Muscle of leg (tissue), 11 donors: ENCODE measurements around the gene MEPCE. TPM values are rescaled to one million over a fixed set of nuclear protein-coding genes. Genes with fewer than 3 reads are reported as not detected.

ENCODE experiments used
- DNase-seq: peaks from one replicate; pipeline ENCODE4 v3.0.0; 2013
- H3K27ac ChIP-seq: one replicate; pipeline ENCODE4 v1.5.1; 2013; ENCODE audit warnings: mild to moderate bottlenecking, low read length, control low read depth
- H3K27me3 ChIP-seq: one replicate; pipeline ENCODE4 v1.6.1; 2013; ENCODE audit warnings: low read length; ENCODE audit not compliant: control insufficient read depth, insufficient read depth
- H3K36me3 ChIP-seq: one replicate; pipeline ENCODE4 v1.6.1; 2013; ENCODE audit warnings: low read length; ENCODE audit not compliant: control insufficient read depth, insufficient read depth
- H3K4me1 ChIP-seq: one replicate; pipeline ENCODE4 v1.6.1; 2013; ENCODE audit warnings: low read length; ENCODE audit not compliant: control insufficient read depth, insufficient read depth
- H3K4me3 ChIP-seq: one replicate; pipeline ENCODE4 v1.5.1; 2013; ENCODE audit warnings: low read length, control low read depth
- H3K9me3 ChIP-seq: replicated peaks from 2 replicates; pipeline ENCODE4 v1.6.1; 2013; ENCODE audit warnings: low read depth, low read length; ENCODE audit not compliant: control insufficient read depth
- WGBS: methylation state at CpG from one replicate; pipeline ENCODE4 v1.1.5; 2013; ENCODE audit warnings: missing lambda C conversion rate; ENCODE audit not compliant: insufficient coverage; 5-methylcytosine and 5-hydroxymethylcytosine counted together
- polyA plus RNA-seq, 8 donors: library from polyadenylated mRNA; unstranded; fragments of 120-200 nt; gene quantifications; one replicate each; pipeline versions ENCODE4 v1.2.1 to v1.2.3, GENCODE V29; 2013; ENCODE audit warnings: inconsistent platforms in 1 of 8, low replicate concordance in 1 of 8; ENCODE audit not compliant: insufficient read length in 8 of 8, insufficient read depth in 1 of 8
- total RNA-seq: library from RNA; stranded (reverse); fragments of 120-200 nt; gene quantifications from one replicate; pipeline ENCODE4 v1.2.4, GENCODE V29; 2013

The MEPCE gene
- total and polyA plus RNA-seq, 9 donors: 23.5 to 44.4 (median 37.0) TPM

DNA sequence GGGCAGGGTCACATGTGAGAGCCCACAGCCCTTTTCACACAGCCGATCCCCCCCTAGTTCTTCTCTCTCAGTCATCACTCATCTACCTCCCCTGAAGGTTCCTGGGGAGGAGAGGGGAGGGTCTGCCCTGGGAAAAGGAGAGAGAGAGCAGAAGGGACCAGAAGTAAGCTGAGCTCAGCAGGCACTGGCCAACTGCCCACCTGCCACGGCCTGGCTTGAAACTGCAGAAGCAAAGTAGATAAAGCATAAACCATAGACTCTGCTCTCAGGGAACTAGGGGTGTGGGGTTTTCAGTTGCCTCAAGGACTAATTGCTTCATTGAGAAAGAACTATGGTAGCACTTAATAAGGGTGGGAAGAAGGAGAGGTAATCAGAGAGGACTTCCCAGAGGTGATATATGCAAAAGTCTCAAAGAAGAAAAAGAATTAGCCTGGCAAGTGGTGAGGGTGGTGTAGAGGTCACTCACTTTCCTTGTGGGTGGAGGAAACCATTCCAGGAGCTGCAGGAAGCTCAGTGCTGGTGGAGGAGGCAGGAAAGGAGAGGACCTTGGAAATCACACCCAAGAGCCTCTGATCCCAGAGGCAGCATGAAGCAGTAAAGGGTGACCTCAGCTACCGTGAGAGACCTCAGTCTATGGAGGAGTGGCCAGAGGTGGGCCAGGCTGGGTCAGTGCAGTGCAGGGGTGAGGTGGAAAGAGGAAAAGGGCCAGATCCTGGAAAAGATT, 39.2 kb upstream of the MEPCE start:
- 30% methylated on average over 2 of the region's 3 CpGs for WGBS
- H3K27ac ChIP-seq: no peak overlapping the region
- H3K9me3 ChIP-seq: no peaks in the 10 kb centered on the region
- H3K27me3 ChIP-seq: no peaks in the 10 kb centered on the region
- H3K4me1 ChIP-seq: no peaks in the 10 kb centered on the region
- H3K36me3 ChIP-seq: no peaks in the 10 kb centered on the region
- no peak overlapping the region for H3K4me3 ChIP-seq
- DNase-seq: no peak

DNA sequence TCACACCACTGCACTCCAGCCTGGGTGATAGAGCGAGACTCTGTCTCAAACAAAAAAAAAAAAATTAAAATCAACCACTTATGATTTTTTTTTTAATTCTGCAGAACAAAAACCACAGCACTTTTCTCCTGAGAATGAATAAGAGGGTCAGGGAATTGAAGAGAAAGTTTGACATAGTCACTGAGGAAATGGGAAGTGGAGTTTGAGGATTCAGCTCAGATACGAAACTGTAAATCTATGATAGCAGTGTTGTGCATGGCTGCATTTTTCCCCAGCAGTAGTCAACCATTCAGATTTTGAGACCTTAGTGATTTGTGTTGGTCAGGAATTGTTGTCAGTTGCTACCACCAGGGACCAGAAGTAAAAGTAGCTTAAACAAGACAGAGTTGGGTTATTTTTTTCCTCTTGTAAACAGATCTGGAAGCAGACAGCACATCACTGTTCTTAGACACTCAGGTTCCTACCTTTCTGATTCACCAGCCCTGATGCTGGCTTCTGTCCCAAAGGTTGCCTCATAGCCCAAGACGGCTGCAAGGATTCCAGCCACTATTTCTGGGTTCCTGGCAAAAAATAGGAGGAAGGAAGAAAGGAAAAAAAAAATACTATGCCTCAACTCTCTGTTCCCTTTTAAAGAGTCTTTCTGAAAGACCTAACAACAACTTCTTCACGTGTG, 36.3 kb upstream of the MEPCE start:
- H3K27ac ChIP-seq: no peak overlapping the region
- DNase-seq: no peak
- no peaks in the 10 kb centered on the region for H3K9me3 ChIP-seq

DNA sequence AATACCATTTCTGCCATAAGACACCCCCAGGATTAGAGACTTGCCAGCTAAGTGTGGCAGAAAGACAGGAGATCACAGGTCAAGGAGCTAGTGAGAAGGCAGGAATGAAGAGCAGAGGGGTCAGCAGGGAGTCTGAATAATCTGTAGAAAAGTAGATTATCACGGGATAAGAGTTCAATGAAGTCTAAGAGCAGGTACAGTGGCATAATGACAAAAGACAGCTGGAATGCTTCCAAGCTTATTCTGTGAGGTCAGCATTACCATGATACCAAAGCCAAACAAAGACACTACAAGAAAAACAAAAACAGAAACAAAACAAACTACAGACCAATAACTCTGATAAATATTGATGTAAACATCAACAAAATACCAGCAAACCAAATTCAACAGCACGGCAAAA, 35.6 kb upstream of the MEPCE start:
- Histone ChIP-seq H3K27me3 (peaks cover 2% of the 10 kb centered on the region), H3K36me3 (no peaks in the 10 kb centered on the region), H3K9me3 (no peaks in the 10 kb centered on the region), H3K4me3 (no peak overlapping the region), H3K4me1 (peaks cover 3% of the 10 kb centered on the region), H3K27ac (no peak overlapping the region)
- 83% methylated on average over 1 of the region's 2 CpGs for WGBS
- no peak for DNase-seq

More for the DNA sequence above, 36.3 kb upstream of the MEPCE start:
- Histone ChIP-seq H3K36me3 (no peaks in the 10 kb centered on the region), H3K4me3 (no peak overlapping the region), H3K4me1 (peaks cover 3% of the 10 kb centered on the region), H3K27me3 (peaks cover 2% of the 10 kb centered on the region)
- WGBS: 43% methylated on average over 1 of the region's 4 CpGs

DNA sequence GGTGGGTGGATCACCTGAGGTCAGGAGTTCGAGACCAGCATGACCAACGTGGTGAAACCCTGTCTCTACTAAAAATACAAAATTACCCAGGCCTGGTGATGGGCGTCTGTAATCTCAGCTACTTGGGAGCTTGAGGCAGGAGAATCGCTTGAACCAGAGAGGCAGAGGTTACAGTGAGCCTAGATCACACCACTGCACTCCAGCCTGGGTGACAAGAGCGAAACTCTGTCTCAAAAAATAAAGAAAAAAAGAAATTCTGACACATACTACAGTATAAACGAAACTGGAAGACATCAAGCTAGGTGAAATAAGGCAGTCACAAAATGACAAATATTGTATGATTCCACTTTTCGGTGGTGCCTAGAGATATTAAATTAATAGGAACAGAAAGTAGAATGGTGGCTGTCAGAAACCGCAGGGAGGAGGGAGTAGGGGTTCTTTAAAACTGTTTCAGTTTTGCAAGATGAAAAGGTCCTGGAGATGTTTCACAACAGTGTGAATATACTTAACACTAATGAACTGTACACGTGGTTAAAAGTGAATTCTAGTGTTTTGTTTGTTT, 33.1 kb upstream of the MEPCE start:
- Histone ChIP-seq H3K36me3 (no peaks in the 10 kb centered on the region), H3K27ac (no peak overlapping the region), H3K4me3 (no peak overlapping the region), H3K9me3 (no peaks in the 10 kb centered on the region), H3K4me1 (peaks cover 3% of the 10 kb centered on the region), H3K27me3 (peaks cover 2% of the 10 kb centered on the region)
- peak; percentile 47 for DNase-seq
- 89% methylated on average over 3 of the region's 9 CpGs for WGBS

DNA sequence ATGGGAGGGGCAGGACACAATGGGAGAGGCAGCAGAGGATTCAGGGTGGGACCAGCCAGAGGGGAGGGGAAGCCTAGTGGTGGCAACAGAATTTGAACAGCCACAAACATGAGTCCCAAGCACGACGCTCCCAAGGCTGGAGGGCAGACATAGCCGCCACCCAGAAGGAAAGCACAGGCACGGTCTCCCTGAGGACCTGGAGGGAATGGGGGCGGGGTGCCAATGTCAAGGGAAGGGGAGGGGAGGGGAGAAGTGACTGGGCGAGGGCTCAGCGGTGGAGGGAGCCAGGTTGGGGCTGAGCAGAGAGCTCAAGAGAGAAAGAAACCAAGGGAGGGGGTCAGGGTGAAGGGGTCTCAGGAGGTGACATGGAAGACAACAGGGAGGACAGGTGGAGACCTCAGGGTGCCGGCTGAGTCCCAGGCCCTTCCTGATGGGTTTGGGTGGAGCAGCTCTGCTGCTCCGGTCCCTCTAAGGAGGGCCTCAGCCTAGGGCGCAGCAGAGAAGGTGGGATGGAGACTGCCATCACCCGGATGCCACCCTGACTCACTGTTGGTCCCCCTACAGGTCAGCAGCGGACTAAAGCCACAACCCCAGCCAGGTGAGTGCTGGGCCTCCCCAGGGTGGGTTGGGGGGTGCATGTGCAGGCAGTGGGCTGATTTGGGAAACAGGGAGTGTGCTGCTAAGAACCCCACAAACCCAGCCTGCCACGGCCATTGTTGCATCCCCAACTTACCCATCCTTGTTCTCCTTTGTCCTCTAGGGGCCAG, 32.1 kb upstream of the MEPCE start:
- no peak for DNase-seq
- Histone ChIP-seq H3K27me3 (peaks cover 2% of the 10 kb centered on the region), H3K36me3 (no peaks in the 10 kb centered on the region), H3K4me3 (no peak overlapping the region), H3K4me1 (peaks cover 3% of the 10 kb centered on the region), H3K27ac (no peak overlapping the region), H3K9me3 (no peaks in the 10 kb centered on the region)
- 39% methylated on average over 10 of the region's 13 CpGs for WGBS

DNA sequence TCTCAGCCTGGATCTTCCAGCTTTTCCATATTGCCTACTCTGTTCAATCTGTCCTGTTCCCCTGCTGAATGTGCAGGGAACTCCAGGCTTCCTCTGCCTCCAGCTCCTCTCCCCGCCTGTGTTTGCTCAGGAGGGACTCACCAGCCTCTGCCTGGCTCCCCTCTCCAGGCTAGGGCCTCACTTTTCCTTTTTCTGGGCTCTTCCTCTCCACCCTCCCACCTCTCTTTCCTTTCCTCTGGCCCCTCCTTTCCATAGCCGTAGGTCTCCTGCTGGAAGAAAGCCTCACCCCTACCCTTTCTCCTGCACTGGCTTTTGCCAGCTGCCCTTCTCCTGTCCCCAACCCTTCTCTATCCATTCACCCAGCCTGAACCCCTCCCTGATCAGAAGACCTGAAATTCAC, 31.4 kb upstream of the MEPCE start:
- no peaks in the 10 kb centered on the region for H3K36me3 ChIP-seq
- DNase-seq: no peak
- WGBS: 12% methylated on average over 2 of the region's 2 CpGs
- H3K4me1 ChIP-seq: peaks cover 3% of the 10 kb centered on the region
- no peak overlapping the region for H3K4me3 ChIP-seq
- no peak overlapping the region for H3K27ac ChIP-seq
- peaks cover 2% of the 10 kb centered on the region for H3K27me3 ChIP-seq
- no peaks in the 10 kb centered on the region for H3K9me3 ChIP-seq

DNA sequence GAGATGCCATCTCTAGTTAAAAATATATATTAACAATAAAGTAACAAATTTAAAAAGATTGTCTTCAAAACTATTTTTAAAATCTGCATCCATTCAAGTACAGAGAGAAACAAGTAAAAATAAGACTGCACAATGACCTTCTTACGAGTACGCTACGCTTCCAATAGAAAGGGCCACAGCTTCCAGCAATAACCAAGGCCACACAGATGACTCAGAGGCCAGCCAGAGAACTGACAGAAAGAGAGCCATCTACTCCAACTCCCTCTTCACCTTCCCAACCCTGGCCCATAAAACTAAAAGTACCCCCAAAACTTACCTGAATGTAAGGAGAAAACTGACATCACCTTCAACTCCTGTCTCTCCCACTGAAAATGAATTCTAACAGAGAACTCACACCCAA, 29.6 kb upstream of the MEPCE start:
- H3K27ac ChIP-seq: no peak overlapping the region
- WGBS: 94% methylated on average over 3 of the region's 3 CpGs
- DNase-seq: no peak
- H3K36me3 ChIP-seq: no peaks in the 10 kb centered on the region
- peaks cover 2% of the 10 kb centered on the region for H3K27me3 ChIP-seq
- no peak overlapping the region for H3K4me3 ChIP-seq
- H3K9me3 ChIP-seq: no peaks in the 10 kb centered on the region
- peaks cover 3% of the 10 kb centered on the region for H3K4me1 ChIP-seq

DNA sequence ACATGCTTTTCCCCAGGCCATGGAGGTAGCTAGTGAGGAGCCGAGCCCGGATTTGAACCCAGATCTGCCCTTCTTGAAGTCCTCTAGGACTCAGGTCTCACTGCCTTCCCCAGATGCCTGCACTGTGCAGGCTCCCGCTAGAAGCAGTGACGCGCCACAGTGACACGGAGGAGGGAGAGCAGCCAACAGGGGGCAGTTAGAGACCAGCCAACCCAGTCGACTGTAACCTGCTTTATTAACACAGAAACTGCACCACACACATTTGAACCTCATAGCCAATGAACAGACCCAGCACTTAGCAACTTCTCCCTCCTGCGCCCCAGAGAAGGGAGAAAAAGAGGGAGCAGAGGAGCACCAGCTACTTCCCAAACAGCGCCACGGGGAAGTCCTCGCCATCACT, 29.0 kb upstream of the MEPCE start:
- no peak overlapping the region for H3K27ac ChIP-seq
- no peaks in the 10 kb centered on the region for H3K9me3 ChIP-seq
- peaks cover 2% of the 10 kb centered on the region for H3K27me3 ChIP-seq
- 65% methylated on average over 7 of the region's 11 CpGs for WGBS
- H3K4me1 ChIP-seq: peaks cover 3% of the 10 kb centered on the region
- no peak overlapping the region for H3K4me3 ChIP-seq
- H3K36me3 ChIP-seq: no peaks in the 10 kb centered on the region
- no peak for DNase-seq

DNA sequence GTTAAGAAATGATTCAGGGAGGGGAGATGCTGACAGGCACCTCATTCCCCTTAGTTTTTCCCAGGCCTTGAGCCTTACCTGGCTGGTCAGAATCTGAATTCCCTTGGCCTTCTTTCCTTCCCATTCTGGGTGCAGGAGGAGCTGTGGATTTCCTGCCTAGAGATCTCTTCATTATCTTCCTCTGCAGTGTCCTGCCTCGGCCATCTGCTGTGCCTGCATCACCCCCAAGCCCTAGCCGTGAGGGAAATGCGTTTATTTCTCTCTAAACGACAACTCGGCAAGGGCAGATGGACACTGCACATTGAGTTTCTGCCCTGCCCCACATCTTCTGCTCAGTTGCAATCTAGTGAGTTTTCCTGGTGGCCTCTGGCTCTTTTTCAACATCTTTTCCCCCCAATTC, 27.8 kb upstream of the MEPCE start:
- no peak for DNase-seq
- H3K9me3 ChIP-seq: no peaks in the 10 kb centered on the region
- peaks cover 3% of the 10 kb centered on the region for H3K4me1 ChIP-seq
- H3K4me3 ChIP-seq: no peak overlapping the region
- peaks cover 2% of the 10 kb centered on the region for H3K27me3 ChIP-seq
- no peaks in the 10 kb centered on the region for H3K36me3 ChIP-seq
- 72% methylated on average over 4 of the region's 5 CpGs for WGBS
- no peak overlapping the region for H3K27ac ChIP-seq

DNA sequence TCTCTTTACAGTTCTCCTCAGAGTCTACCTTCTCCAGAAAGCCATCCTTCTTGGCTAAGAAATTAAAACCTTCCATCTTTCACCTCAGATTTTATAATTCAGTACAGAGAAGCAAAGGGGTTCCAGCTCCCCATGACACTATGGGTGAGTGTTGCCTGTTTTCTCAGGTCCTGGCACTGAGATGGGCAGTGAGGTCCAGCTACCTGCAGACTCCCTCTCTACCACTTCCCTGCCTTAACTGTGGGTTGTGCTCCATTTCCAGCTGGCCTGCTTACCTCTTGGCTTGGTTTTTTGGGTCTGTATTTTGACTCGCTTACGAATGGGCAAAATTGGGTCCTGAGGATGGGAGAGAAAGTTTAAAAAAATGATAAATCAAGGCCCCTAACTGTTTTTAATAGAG, 27.4 kb upstream of the MEPCE start:
- H3K36me3 ChIP-seq: no peaks in the 10 kb centered on the region
- H3K9me3 ChIP-seq: no peaks in the 10 kb centered on the region
- H3K4me1 ChIP-seq: peaks cover 3% of the 10 kb centered on the region
- H3K27ac ChIP-seq: no peak overlapping the region
- DNase-seq: no peak
- no peak overlapping the region for H3K4me3 ChIP-seq
- H3K27me3 ChIP-seq: peaks cover 2% of the 10 kb centered on the region
- WGBS: 80% methylated on average over 1 of the region's 2 CpGs
